GM12891 (cell line): Measurements from ENCODE around the gene COG5.

Experiments used
- DNase-seq: peaks from one replicate; pipeline ENCODE4 v3.0.0; 2011; ENCODE audit warnings: low spot score; ENCODE audit not compliant: insufficient read length
- FAIRE-seq: peaks from 2 replicates; lab custom pipeline; 2011; peaks lifted over from hg19 to GRCh38; lab: Jason Lieb, UNC
- PAX5 ChIP-seq: IDR thresholded peaks from 2 replicates; pipeline ENCODE4 v1.6.1; 2011; ENCODE audit warnings: low read length, moderate library complexity, mild to moderate bottlenecking; ENCODE audit not compliant: insufficient read depth, severe bottlenecking
- POLR2A ChIP-seq: IDR thresholded peaks from 2 replicates; pipeline ENCODE4 v1.6.1; 2011; ENCODE audit warnings: low read depth, low read length, control low read depth
- POLR2AphosphoS5 ChIP-seq: IDR thresholded peaks from 2 replicates; pipeline ENCODE4 v1.6.1; 2011; ENCODE audit warnings: low read depth, low read length, control low read depth
- POU2F2 ChIP-seq: IDR thresholded peaks from 2 replicates; pipeline ENCODE4 v1.6.1; 2011; ENCODE audit warnings: low read depth, mild to moderate bottlenecking, control low read depth, low read length, moderate library complexity
- SPI1 ChIP-seq: IDR thresholded peaks from 2 replicates; pipeline ENCODE4 v1.6.1; 2011; ENCODE audit warnings: low read depth, low read length, control low read depth
- TAF1 ChIP-seq: IDR thresholded peaks from 2 replicates; pipeline ENCODE4 v1.6.1; 2011; ENCODE audit warnings: low read depth, low read length, control low read depth

The COG5 gene

GRCh38 chr7:107468824-107469223 lies 94.9 kb downstream of the COG5 start:
- TF ChIP-seq POU2F2 (no peak), PAX5 (no peak), POLR2AphosphoS5 (no peak), SPI1 (no peak), POLR2A (no peak), TAF1 (no peak)
- DNase-seq (no peak), FAIRE-seq (no peak)

GRCh38 chr7:107467972-107468371 lies 95.7 kb downstream of the COG5 start:
- TF ChIP-seq TAF1 = no peak
- TF ChIP-seq PAX5 = no peak
- FAIRE-seq (peak; percentile 50), DNase-seq (no peak)

DNA sequence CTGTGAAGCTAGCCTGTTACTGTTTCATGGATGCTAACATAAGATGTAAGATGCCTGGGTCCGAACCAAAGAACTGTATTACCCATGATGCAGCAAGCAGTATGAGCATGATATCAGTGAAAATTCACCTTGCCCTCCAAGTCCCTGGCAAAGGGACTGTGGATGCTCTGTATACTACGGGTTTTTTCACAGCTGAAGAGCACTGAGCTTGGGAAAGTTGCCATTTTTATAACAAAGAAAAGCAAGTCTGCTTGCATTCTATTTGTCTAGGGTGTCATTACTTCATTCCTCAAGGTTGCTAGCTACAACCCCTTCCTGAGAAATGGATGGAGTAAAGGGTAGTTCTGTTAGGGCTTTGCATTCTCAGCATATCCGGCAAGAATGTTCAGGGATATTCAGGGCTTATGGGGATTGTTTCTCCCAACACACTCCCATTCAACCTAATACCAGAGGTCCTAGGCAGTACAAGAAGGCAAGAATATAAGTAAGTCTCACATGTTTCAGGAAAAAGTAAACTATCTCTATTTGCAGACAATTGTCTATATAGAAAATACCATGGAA lies 99.0 kb downstream of the COG5 start:
- TF ChIP-seq POU2F2 (no peak), SPI1 (no peak), POLR2AphosphoS5 (no peak), TAF1 (no peak), POLR2A (no peak)
- FAIRE-seq = no peak
- DNase-seq = no peak

GRCh38 chr7:107463139-107464078 lies 100.3 kb downstream of the COG5 start:
- TF ChIP-seq POLR2AphosphoS5 = no peak
- no peak for TF ChIP-seq POLR2A
- no peak for TF ChIP-seq POU2F2
- TF ChIP-seq TAF1 = no peak
- TF ChIP-seq SPI1 = no peak
- TF ChIP-seq PAX5 = no peak
- FAIRE-seq (peak; percentile 45), DNase-seq (no peak)

GRCh38 chr7:107461938-107462533 lies 101.7 kb downstream of the COG5 start:
- FAIRE-seq = no peak
- TF ChIP-seq POLR2AphosphoS5 (no peak), TAF1 (no peak), SPI1 (no peak), POLR2A (no peak), POU2F2 (no peak), PAX5 (no peak)
- no peak for DNase-seq

GRCh38 chr7:107453388-107453787 lies 110.3 kb downstream of the COG5 start:
- FAIRE-seq = no peak
- TF ChIP-seq SPI1 (no peak), PAX5 (no peak), POU2F2 (no peak), POLR2A (no peak), POLR2AphosphoS5 (no peak), TAF1 (no peak)
- DNase-seq = no peak

GRCh38 chr7:107450970-107451369 lies 112.8 kb downstream of the COG5 start:
- FAIRE-seq (no peak), DNase-seq (no peak)
- TF ChIP-seq POU2F2 (no peak), POLR2AphosphoS5 (no peak), PAX5 (no peak), TAF1 (no peak), SPI1 (no peak)

- FAIRE-seq (no peak), DNase-seq (no peak)
- TF ChIP-seq POLR2A = no peak
- no peak for TF ChIP-seq POU2F2
- no peak for TF ChIP-seq POLR2AphosphoS5
- no peak for TF ChIP-seq PAX5
- no peak for TF ChIP-seq TAF1
- TF ChIP-seq SPI1 = no peak
Measured at GRCh38 chr7:107446988-107447387, 116.7 kb downstream of the COG5 start.

- DNase-seq (no peak), FAIRE-seq (no peak)
- TF ChIP-seq POLR2AphosphoS5 = no peak
- TF ChIP-seq POLR2A = no peak
- TF ChIP-seq TAF1 = no peak
- no peak for TF ChIP-seq POU2F2
- no peak for TF ChIP-seq SPI1
- TF ChIP-seq PAX5 = no peak
Measured at GRCh38 chr7:107446531-107446930, 117.2 kb downstream of the COG5 start.
